Thyroid gland (tissue), 4 donors: Measurements from ENCODE around the gene EBPL.
A peak's percentile ranks its signal among the peaks of the same experiment; 100 is the strongest.

ENCODE experiments used
- POLR2A ChIP-seq, 2 donors: fragments of 450-650 bp; IDR thresholded peaks; one replicate each; pipeline ENCODE4 v1.6.1; 2017; ENCODE audit warnings: antibody characterized with exemption in 2 of 2, mild to moderate bottlenecking in 2 of 2, moderate library complexity in 1 of 2
- TF ChIP-seq, protein P1 (sequence below), 6 experiments: fragments of 200-600 bp in 3 of 6; fragments of 450-650 bp in 3 of 6; sonication (generic) in 3 of 6; IDR thresholded peaks; one replicate each; pipeline ENCODE4 v1.5.1; 2016 to 2019; ENCODE audit warnings: antibody characterized with exemption in 6 of 6, mild to moderate bottlenecking in 2 of 6, inconsistent platforms in 1 of 6, moderate library complexity in 1 of 6

DNA sequence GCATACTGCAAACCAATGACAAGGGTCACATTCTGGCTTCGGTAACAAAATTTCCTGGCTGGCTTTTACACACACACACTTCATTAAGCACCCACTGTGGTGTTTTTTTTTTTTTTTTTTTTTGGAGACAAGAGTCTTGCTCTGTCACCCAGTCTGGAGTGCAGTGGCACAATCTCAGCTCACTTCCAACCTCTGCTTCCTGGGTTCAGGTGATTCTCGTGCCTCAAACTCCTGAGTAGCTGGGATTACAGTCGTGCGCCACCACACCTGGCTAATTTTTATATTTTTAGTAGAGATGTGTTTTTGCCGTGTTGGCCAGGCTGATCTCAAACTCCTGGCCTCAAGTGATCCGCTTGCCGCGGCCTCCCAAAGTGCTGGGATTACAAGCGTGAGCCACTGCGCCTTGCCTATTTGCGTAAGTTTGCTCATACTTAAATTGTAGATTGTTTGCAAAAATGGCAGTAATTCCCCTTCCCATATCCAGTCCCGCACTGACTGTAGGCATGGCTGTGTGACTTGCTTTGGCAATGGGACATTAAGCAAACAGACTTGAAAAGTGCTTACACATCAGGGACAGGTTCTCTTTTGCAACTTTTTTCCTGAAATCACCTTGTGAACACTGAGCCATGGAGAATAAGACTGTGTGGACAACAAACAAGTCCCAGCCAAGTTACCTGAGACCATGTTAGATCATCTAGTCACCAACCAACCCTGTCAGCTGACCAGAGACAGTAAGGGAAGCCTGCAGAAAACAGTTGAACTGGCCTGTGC is 42.1 kb upstream of the EBPL start:
- TF ChIP-seq, protein P1, sequence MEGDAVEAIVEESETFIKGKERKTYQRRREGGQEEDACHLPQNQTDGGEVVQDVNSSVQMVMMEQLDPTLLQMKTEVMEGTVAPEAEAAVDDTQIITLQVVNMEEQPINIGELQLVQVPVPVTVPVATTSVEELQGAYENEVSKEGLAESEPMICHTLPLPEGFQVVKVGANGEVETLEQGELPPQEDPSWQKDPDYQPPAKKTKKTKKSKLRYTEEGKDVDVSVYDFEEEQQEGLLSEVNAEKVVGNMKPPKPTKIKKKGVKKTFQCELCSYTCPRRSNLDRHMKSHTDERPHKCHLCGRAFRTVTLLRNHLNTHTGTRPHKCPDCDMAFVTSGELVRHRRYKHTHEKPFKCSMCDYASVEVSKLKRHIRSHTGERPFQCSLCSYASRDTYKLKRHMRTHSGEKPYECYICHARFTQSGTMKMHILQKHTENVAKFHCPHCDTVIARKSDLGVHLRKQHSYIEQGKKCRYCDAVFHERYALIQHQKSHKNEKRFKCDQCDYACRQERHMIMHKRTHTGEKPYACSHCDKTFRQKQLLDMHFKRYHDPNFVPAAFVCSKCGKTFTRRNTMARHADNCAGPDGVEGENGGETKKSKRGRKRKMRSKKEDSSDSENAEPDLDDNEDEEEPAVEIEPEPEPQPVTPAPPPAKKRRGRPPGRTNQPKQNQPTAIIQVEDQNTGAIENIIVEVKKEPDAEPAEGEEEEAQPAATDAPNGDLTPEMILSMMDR (IDR thresholded peaks at IDR 0.05) = no peak
- TF ChIP-seq POLR2A (IDR thresholded peaks at IDR 0.05) = peak in 1 of 2 donors; percentile 18
